HG02610 (cell line): ENCODE results near the gene SP140L.
"Not testable (repeated sequence)": the region's sequence is repeated elsewhere in the genome, so short reads cannot be mapped to it uniquely, and the experiment has no call there.

Source experiments
- ATAC-seq: cut with Tn5 transposase; IDR thresholded peaks from one replicate; pipeline ENCODE4 v1.9.1; 2021; ENCODE audit warnings: mild to moderate bottlenecking, moderate library complexity; ENCODE audit not compliant: unreplicated experiment

Gene SP140L

GRCh38 chr2:230326453-230327417, at the start of gene SP140L:
SP140L (plus strand) TSS chr2:230327193; CDS start chr2:230327270, 77 bp downstream.
- ATAC-seq: peak; percentile 96

DNA sequence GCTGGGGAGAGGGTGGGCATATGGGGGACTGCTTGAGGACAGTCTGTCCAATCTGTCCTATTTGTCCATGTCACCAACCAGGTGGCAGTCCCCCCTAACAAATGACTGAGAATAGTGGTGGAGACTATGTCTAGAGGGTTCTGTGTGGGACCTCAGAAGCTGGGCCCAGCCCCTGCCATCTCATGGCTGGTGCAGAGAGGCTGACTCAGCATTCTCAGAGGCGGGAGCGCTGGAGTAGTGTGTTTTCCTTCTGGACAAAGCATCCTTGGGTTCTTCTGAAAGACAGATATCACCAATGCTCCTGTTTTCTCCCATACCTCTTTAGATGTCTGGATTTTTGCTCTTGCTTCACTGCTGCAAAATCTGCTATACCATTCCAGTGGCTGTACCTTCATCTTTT, 44.1 kb upstream of the SP140L start:
- no peak for ATAC-seq

DNA sequence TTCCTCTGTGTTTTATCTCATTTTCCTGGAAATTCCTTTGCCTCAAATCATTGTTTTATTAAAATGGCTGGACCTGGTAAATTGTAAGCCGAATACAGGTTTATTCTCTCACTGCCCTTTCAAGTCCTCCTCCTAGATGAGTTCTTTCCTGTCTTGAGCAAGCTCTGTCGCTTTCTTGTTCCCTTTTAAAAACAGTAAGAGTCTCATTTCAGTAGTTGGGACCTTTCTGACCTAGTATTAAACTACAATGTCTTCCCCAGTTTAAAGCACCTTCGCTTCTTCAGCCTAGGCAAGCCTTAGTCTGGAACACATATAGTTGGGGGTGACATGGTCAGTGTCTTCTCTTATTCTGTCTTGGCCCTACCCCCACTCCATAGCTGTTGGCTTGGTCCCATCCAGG, 40.9 kb upstream of the SP140L start:
- ATAC-seq: no peak

- ATAC-seq: not testable (repeated sequence)
Observed at GRCh38 chr2:230289311-230289710, 37.7 kb upstream of the SP140L start.

- no peak for ATAC-seq
Observed at GRCh38 chr2:230295192-230295591, 31.8 kb upstream of the SP140L start.

DNA sequence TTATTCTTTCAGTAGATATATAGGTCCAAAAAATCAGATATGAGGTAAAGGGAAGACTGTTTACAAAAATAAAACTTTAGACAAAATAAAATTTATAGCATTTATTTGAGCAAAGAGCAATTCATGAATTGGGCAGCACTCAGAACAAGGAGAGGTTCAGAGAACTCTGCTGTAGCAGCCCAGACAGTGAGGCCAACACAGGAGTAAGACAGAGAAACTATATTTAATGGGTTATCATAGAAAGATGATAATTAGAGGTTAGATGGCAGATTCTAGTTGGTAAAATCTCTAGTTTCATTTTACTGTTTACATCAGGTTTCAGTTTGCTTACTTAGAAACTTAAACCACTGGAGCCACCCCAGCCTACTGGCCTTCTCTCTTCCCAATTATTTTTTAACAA, 30.1 kb upstream of the SP140L start:
- no peak for ATAC-seq

GRCh38 chr2:230299618-230300017, 27.4 kb upstream of the SP140L start:
- ATAC-seq: no peak

DNA sequence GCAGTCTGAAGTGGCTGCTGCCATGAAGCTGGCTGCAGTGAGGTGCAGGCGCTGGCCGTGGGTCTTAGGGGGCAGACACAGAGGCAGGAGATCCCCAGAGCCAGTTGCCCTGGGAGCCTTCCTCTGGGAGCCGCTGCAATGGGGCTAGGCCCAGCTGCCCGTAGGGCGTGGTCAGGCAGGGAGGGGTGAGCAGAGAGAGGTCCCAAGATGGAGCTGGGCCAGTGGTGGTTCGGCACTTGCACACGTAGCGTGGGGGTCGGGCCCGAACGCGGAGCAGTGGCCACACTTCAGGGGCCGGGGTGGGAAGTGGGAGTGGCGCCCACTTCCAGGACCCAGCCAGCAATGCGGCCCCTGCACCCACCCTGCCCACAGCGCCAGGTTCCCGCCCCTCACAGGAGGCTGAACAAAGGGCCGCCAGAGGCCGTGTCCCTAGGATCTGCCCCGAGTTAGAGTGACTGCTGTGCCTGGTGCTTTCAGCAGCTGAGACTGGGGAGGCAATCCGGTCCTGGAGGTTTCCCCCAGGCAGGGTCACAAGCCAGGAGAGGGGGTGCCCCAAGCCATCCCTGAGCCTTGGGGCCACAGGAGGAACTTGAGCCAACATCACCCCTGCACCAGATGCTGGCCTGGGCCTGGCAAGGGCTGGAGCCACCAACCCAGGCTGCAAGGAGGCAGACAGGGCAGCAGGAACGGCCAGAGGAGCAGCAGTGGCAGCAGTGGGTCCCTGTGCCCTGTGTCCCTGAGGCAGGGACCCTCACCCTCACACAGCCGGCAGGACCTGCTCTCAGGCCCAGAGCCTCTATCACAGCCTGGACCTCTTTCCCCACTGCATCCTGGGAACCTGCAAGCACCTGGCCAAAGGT, 21.3 kb upstream of the SP140L start:
- no peak for ATAC-seq

GRCh38 chr2:230306474-230306873, 20.5 kb upstream of the SP140L start:
- ATAC-seq: no peak

DNA sequence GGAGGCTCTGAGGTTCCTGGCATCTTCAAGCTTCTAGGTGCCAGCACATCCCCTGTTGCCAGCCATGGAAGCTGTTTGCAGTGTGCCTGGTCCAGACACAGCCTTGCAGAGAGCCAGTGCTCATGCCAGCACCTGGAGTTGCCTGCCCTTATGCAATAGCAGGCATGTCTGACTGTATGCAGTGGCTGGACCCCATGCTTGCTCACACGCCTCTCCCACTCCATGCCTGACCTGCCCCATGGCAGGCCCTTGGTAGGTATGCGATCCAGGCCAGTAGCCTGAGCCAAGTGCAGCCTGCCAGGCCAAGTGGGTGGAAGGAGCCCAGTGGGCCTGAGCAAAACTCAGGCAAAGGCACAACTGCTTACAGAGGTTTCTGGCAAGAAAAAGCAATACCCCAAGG, 19.5 kb upstream of the SP140L start:
- no peak for ATAC-seq

GRCh38 chr2:230308402-230309000, 18.5 kb upstream of the SP140L start:
- no peak for ATAC-seq

- ATAC-seq: not testable (repeated sequence)
Observed at GRCh38 chr2:230310792-230311191, 16.2 kb upstream of the SP140L start.

- not testable (repeated sequence) for ATAC-seq
Observed at GRCh38 chr2:230311634-230312033, 15.4 kb upstream of the SP140L start.

GRCh38 chr2:230312638-230313037, 14.4 kb upstream of the SP140L start:
- ATAC-seq: no peak

DNA sequence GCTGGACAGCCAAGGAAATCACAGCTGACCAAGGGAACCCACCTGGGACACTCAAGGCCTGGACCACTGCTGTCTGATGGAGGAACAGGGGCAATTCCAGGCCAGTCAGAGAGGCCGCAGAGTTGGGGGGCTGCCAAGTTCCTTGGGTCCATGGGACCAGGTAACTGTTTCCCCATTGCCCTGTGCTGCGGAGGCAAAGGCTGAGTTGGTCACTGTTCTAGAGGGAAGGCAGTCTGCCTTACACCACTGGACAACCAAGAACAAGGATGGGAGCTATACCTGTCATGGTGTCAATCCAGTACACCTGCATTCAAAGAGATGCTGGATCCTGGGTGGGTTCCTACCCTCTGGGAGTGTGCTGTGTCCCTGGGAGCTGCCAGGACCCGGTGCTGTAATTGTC, 9.6 kb upstream of the SP140L start:
- no peak for ATAC-seq

DNA sequence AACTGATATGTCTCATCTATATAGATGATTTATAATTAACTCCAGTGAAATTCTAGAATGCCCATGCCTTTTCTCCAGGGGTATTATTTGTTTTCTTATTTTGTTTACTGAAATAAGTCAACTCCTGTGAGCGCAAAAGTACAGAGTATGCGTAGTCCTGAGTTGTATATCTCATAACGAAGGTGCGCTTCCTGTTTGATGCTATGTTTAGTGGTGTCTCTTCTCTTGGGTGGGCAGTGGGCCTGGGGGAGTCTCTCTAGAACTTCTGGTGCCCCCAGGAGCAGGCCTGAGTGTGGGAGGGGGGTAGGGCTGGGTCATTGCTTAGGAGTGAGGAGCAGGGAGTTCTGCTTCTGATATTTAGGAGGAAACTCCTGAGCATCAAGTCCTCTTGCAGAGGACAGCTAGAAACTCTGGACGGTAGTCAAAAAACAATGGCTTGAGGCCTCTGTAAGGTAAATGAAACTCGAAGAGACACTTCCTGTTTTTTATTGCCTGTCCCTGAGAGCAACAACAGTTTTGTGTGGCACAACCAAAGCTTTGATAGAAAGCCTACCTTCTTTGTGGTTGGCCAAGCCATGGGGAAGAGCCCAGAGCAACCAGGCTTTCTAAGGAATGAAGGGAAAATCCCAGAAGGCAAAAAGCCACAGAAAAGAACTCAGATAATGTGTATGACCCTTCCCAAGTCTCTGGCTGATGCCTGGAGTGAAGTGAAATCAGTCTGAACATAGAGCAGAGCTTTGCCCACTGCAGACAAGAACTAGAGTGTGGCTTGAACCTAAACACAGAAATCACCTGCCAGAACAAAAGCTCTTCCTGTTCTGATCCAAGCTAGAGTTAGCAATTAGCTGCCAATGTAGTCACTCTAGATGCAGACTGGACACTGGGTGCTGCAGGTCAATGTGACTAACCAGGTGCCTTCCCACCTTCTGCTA, 8.5 kb upstream of the SP140L start:
- peak; percentile 36 for ATAC-seq

GRCh38 chr2:230319211-230319862, 7.7 kb upstream of the SP140L start:
- ATAC-seq: peak; percentile 81

GRCh38 chr2:230321031-230321430, 6.0 kb upstream of the SP140L start:
- no peak for ATAC-seq

- ATAC-seq: no peak
Observed at GRCh38 chr2:230322561-230323384, 4.2 kb upstream of the SP140L start.
